Brain microvascular endothelial cell (primary cell): ENCODE results near the gene TEDC1.

ENCODE experiments used
- DNase-seq: peaks from one replicate; pipeline ENCODE4 v3.0.0-alpha.2; 2020
- H3K27ac ChIP-seq: fragments of 250-450 bp; sonication (Bioruptor Pico); 2 replicates; pipeline ENCODE4 v1.5.1; 2020; ENCODE audit warnings: mild to moderate bottlenecking, moderate library complexity
- H3K27me3 ChIP-seq: fragments of 250-450 bp; sonication (Bioruptor Pico); replicated peaks from 2 replicates; pipeline ENCODE4 v1.5.1; 2020; ENCODE audit warnings: mild to moderate bottlenecking
- H3K36me3 ChIP-seq: fragments of 250-450 bp; sonication (Bioruptor Pico); replicated peaks from 2 replicates; pipeline ENCODE4 v1.5.1; 2020; ENCODE audit warnings: mild to moderate bottlenecking
- H3K4me3 ChIP-seq: 2 replicates; pipeline ENCODE4 v1.5.1; 2011; ENCODE audit warnings: low read depth, mild to moderate bottlenecking, control low read depth, low read length, moderate library complexity
- CTCF ChIP-seq: IDR thresholded peaks from 2 replicates; pipeline ENCODE4 v1.5.1; 2011; ENCODE audit warnings: low read depth, mild to moderate bottlenecking, moderate library complexity, low read length, control low read depth, inconsistent platforms; ENCODE audit errors: missing control alignments
- in situ Hi-C: cut with HindIII; loops from 2 replicates; pipeline ENCODE4 v1.10.0; 2017; ENCODE audit warnings: low sequenced_read_pairs, low pct_ligation_motif_present

TEDC1 gene

DNA sequence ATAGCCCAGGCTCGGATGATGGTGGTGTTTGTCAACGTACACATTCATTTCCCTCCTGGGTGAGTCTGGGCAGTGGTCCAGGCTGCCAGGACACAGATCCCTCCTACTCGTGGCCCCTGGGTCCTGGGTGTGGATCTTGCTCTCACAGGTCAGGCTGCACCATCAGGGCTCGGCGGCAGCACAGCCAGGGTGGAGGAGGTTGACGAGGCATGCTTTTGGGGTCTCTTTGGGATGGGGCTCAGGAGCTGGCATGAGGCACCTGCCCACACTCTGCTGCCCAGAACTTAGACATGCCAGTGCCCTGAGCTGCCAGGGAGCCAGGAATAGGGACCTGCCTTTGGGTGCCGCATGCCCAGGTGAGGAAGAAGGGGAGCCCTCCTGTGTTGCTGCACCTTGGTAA lies 45.0 kb downstream of the TEDC1 start:
- TF ChIP-seq CTCF = no peak
- Histone ChIP-seq H3K36me3 (no peaks in the 10 kb centered on the region), H3K27me3 (no peaks in the 10 kb centered on the region), H3K27ac (no peak overlapping the region), H3K4me3 (no peak overlapping the region)
- in situ Hi-C loops = no loop called here
- no peak for DNase-seq

DNA sequence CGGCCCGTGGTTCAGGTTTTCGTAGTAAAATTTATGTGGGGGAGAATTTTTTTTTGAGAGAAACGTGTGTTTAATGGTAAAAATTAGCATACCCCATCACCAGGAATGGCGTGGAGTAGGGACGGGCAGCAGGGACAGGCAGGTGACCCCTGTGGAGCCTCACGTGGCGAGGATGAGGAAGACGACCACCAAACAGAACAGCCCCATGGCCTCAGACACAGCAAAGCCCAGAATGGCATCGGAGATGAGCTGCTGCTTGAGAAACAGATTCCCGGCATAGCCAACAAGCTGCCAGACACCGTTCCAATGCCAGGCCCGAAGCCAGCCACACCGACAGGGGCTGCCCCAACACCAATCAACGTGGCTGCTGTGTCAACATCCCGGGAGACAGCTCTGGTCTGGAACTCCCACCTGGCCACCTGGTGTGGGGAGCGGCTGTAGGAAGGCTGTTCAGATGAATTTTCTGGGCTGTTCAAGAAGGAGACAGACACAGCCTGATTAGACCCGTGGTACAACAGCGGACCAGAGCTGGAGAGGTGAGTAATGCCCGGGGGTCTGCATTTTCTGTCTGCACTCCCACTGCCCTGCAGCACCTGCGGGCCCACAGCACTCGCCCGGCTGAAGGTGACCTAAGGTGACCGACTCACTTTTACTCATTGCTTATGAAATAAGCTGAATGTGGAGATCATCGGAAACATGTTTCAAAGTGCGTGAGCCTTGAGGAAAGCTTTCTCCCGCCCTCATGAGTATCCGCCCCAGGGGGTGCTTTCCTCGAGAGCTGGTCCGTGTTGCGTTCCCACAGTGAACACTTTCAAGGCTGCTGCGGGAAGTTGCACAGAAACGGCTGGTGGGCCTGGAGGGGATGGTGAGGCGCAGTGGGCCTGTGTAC lies 45.9 kb downstream of the TEDC1 start:
- Histone ChIP-seq H3K36me3 (no peaks in the 10 kb centered on the region), H3K27ac (no peak overlapping the region), H3K4me3 (no peak overlapping the region), H3K27me3 (no peaks in the 10 kb centered on the region)
- TF ChIP-seq CTCF = no peak
- in situ Hi-C loops = no loop called here
- DNase-seq = no peak

DNA sequence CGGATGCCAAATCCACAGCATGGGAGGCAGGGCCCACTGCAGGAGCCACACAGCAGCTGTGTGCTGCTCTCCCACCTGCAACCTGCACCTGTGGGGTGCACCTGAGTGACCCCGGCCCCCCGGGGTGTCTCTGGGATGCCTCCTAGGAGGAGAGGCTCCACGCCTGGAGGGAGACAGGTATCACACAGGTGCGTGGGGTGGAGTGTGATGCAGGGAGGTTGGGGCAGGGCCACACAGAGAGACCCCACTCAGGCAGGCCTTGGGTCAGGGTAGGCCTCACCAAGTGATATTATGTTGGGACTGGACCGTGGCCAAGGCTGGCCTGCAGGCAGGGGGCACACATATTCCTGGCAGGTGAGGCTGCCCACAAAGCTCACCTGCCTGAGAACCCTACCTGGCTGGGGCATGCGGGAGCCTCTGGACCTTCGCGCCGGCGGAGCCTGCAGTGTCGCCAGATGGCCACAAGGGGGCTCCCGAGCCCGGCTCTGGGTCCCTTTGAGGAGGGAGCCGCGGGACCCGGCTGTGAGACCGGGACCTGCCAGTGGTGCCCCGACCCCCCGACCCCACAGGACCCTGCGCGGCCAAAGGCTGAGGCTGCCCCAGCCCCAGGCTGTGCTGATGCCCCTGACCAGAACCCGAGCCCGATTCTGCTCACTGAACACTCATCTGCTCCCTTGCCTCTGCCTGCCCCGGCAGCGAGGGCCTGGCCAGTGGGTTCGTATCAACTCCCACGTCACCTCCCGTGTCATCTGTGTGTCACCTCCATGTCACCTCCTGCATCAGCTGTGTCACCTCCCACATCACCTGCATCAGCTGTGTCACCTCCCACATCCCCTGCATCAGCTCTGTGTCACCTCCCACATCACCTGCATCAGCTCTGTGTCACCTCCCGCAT lies 46.8 kb downstream of the TEDC1 start:
- H3K4me3 ChIP-seq = no peak overlapping the region

DNA sequence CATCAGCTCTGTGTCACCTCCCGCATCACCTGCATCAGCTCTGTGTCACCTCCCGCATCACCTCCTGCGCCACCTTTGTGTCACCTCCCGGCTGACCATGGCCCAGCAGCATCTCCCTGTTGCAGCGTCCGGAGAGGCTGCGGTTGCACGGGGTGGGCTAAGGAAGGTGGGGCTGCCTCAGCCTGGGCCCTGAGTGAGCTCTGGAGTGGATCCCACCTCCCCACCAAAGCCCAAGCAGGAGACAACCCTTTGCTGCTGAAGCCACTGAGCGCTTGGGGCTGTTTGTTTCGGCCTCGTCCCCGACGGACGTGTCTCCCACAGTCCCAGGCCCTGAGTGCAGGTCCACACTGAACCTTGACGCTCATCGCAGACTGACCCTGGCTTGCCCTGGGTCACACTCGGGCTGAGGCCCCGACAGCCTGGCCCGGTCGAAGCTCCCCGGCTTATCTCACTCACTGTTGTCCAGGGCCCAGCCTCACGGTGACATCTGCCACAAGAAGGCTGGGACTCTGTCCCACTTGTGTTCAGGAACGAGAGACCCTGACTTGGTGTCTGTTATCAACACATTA lies 47.5 kb downstream of the TEDC1 start:
- Histone ChIP-seq H3K27ac (no peak overlapping the region), H3K27me3 (no peaks in the 10 kb centered on the region), H3K36me3 (no peaks in the 10 kb centered on the region), H3K4me3 (no peak overlapping the region)
- DNase-seq = no peak
- TF ChIP-seq CTCF = no peak
- in situ Hi-C loops = no loop called here

More for the DNA sequence above, 46.8 kb downstream of the TEDC1 start:
- Histone ChIP-seq H3K36me3 (no peaks in the 10 kb centered on the region), H3K27ac (no peak overlapping the region), H3K27me3 (no peaks in the 10 kb centered on the region)
- peak; percentile 92 for TF ChIP-seq CTCF
- in situ Hi-C loops = no loop called here
- DNase-seq = peak; percentile 24

GRCh38 chr14:105540811-105541210 lies 49.8 kb downstream of the TEDC1 start:
- Histone ChIP-seq H3K27ac (no peak overlapping the region), H3K4me3 (no peak overlapping the region), H3K27me3 (no peaks in the 10 kb centered on the region), H3K36me3 (no peaks in the 10 kb centered on the region)
- no peak for DNase-seq
- in situ Hi-C loops = no loop called here
- TF ChIP-seq CTCF = no peak
